GM21717 (cell line): ENCODE results near the gene PPP1R13B.
"Not testable (repeated sequence)": the region's sequence is repeated elsewhere in the genome, so short reads cannot be mapped to it uniquely, and the experiment has no call there.

Experiments
- ATAC-seq: cut with Tn5 transposase; IDR thresholded peaks from one replicate; pipeline ENCODE4 v1.9.1; 2021; ENCODE audit warnings: mild to moderate bottlenecking, moderate library complexity; ENCODE audit not compliant: unreplicated experiment

The PPP1R13B gene

GRCh38 chr14:103861413-103862392 is 14.3 kb upstream of the PPP1R13B start:
- no peak for ATAC-seq

- ATAC-seq = no peak
Observed at GRCh38 chr14:103859416-103860202, 12.2 kb upstream of the PPP1R13B start.

- no peak for ATAC-seq
Observed at GRCh38 chr14:103858063-103858781, 10.8 kb upstream of the PPP1R13B start.

GRCh38 chr14:103857256-103857655 is 9.9 kb upstream of the PPP1R13B start:
- ATAC-seq = no peak

- no peak for ATAC-seq
Observed at GRCh38 chr14:103856607-103857006, 9.2 kb upstream of the PPP1R13B start.

GRCh38 chr14:103856105-103856504 is 8.7 kb upstream of the PPP1R13B start:
- no peak for ATAC-seq

- no peak for ATAC-seq
Observed at GRCh38 chr14:103855734-103856095, 8.3 kb upstream of the PPP1R13B start.

GRCh38 chr14:103854822-103855733 is 7.7 kb upstream of the PPP1R13B start:
- no peak for ATAC-seq

GRCh38 chr14:103854017-103854808 is 6.8 kb upstream of the PPP1R13B start:
- no peak for ATAC-seq

GRCh38 chr14:103849151-103849886 is 1.9 kb upstream of the PPP1R13B start:
- ATAC-seq = no peak

- ATAC-seq = no peak
Observed at GRCh38 chr14:103848175-103849077, 1.1 kb upstream of the PPP1R13B start.

GRCh38 chr14:103846543-103847450 is 578 bp downstream of the PPP1R13B start:
- peak; percentile 16 for ATAC-seq

GRCh38 chr14:103846097-103846496 is 1.3 kb downstream of the PPP1R13B start:
- ATAC-seq = no peak

GRCh38 chr14:103845327-103845726 is 2.0 kb downstream of the PPP1R13B start:
- no peak for ATAC-seq

GRCh38 chr14:103841265-103841664 is 6.1 kb downstream of the PPP1R13B start:
- not testable (repeated sequence) for ATAC-seq

- no peak for ATAC-seq
Observed at GRCh38 chr14:103840014-103840413, 7.4 kb downstream of the PPP1R13B start.

- ATAC-seq = no peak
Observed at GRCh38 chr14:103839579-103839978, 7.8 kb downstream of the PPP1R13B start.
